ENCODE results near the gene CDHR2.

Gene CDHR2

DNA sequence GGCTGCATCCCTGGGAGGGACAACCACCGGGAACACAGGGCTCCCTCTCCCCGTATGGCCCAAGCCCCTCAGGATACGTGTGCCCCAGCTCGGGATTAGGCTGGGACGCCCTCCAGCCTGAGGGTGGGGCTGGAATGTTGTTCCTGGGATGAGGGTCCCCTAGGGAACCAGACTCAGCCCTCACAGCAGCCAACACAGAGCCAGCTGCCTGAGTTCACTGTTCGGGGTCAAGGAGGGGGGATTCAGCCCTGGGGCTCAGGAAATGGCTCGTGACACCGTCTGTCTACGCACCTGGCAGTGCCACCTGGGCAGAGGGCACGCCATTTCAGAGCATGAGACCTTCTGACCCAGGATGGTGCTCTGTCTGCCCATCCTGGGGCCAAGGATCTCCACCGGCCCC lies 20.8 kb upstream of the CDHR2 start:
- TF ChIP-seq, protein P1, sequence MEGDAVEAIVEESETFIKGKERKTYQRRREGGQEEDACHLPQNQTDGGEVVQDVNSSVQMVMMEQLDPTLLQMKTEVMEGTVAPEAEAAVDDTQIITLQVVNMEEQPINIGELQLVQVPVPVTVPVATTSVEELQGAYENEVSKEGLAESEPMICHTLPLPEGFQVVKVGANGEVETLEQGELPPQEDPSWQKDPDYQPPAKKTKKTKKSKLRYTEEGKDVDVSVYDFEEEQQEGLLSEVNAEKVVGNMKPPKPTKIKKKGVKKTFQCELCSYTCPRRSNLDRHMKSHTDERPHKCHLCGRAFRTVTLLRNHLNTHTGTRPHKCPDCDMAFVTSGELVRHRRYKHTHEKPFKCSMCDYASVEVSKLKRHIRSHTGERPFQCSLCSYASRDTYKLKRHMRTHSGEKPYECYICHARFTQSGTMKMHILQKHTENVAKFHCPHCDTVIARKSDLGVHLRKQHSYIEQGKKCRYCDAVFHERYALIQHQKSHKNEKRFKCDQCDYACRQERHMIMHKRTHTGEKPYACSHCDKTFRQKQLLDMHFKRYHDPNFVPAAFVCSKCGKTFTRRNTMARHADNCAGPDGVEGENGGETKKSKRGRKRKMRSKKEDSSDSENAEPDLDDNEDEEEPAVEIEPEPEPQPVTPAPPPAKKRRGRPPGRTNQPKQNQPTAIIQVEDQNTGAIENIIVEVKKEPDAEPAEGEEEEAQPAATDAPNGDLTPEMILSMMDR (IDR thresholded peaks at IDR 0.05; ENCODE audit: insufficient read depth, low read depth, low read length, missing control alignments) = no peak
- DNase-seq (ENCODE audit: low read depth) = no peak
- H3K4me3 ChIP-seq (ENCODE audit: low read length) = no peak overlapping the region

GRCh38 chr5:176528761-176529115 lies 20.4 kb upstream of the CDHR2 start:
- H3K4me3 ChIP-seq (ENCODE audit: low read length) = no peak overlapping the region
- DNase-seq (ENCODE audit: low read depth) = peak; percentile 48
- TF ChIP-seq, protein P1 (IDR thresholded peaks at IDR 0.05; ENCODE audit: insufficient read depth, low read depth, low read length, missing control alignments) = no peak

DNA sequence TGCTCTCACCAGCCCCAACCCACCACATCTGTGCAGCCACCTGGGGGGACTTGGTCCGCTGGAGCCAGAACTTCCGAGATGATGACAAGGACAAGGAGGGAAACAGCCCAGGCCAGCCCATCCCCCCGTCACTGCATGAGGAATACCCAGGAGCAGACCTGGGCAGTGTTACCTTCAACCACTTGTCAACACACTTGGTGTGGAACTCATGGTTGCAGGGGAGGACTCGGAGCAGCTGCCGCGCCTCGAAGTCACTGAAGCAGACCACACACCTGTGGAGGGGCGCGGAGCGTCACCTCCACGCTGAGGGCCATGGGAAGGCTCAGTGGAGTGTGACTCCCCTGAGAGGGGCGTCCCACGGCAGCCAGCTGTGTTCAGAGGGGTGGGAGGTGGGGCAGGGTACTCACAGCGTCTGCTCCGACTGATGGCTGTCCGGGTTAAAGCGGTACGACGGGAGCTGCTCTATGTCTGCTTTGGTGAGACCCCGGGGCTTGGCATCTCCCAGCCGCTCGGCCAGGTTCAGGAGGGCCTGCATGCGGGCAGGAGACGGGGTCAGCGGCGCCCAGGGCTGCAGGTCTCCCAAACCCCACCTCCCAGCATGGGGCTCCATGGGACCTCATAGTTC lies 19.9 kb upstream of the CDHR2 start:
- TF ChIP-seq, protein P1 (IDR thresholded peaks at IDR 0.05; ENCODE audit: insufficient read depth, low read depth, low read length, missing control alignments) = no peak
- no peak for DNase-seq (ENCODE audit: low read depth)
- no peak overlapping the region for H3K4me3 ChIP-seq (ENCODE audit: low read length)

GRCh38 chr5:176529741-176530141 lies 19.4 kb upstream of the CDHR2 start:
- no peak overlapping the region for H3K4me3 ChIP-seq (ENCODE audit: low read length)
- DNase-seq (ENCODE audit: low read depth) = no peak
- TF ChIP-seq, protein P1 (IDR thresholded peaks at IDR 0.05; ENCODE audit: insufficient read depth, low read depth, low read length, missing control alignments) = no peak

GRCh38 chr5:176530393-176530982 lies 18.7 kb upstream of the CDHR2 start:
- no peak for DNase-seq (ENCODE audit: low read depth)
- TF ChIP-seq, protein P1 (IDR thresholded peaks at IDR 0.05; ENCODE audit: insufficient read depth, low read depth, low read length, missing control alignments) = no peak
- no peak overlapping the region for H3K4me3 ChIP-seq (ENCODE audit: low read length)

GRCh38 chr5:176530983-176531901 lies 17.9 kb upstream of the CDHR2 start:
- H3K4me3 ChIP-seq (ENCODE audit: low read length) = no peak overlapping the region
- TF ChIP-seq, protein P1 (IDR thresholded peaks at IDR 0.05; ENCODE audit: insufficient read depth, low read depth, low read length, missing control alignments) = no peak
- DNase-seq (ENCODE audit: low read depth) = no peak
